HG03378 (cell line): ENCODE results near the gene LIPK.

Source experiments
- ATAC-seq: cut with Tn5 transposase; IDR thresholded peaks from one replicate; pipeline ENCODE4 v1.9.1; 2021; ENCODE audit warnings: mild to moderate bottlenecking, moderate library complexity; ENCODE audit not compliant: unreplicated experiment

The LIPK gene

GRCh38 chr10:88782222-88782621, 76.2 kb downstream of the LIPK start:
- ATAC-seq = no peak

- ATAC-seq = no peak
Observed at GRCh38 chr10:88783724-88784123, 77.7 kb downstream of the LIPK start.

- no peak for ATAC-seq
Observed at GRCh38 chr10:88786032-88786770, 80.2 kb downstream of the LIPK start.

GRCh38 chr10:88787463-88787862, 81.4 kb downstream of the LIPK start:
- ATAC-seq = no peak

- ATAC-seq = no peak
Observed at GRCh38 chr10:88788924-88789323, 82.9 kb downstream of the LIPK start.

GRCh38 chr10:88791924-88792323, 85.9 kb downstream of the LIPK start:
- ATAC-seq = no peak

GRCh38 chr10:88792661-88793060, 86.6 kb downstream of the LIPK start:
- no peak for ATAC-seq

GRCh38 chr10:88793712-88794299, 87.8 kb downstream of the LIPK start:
- peak; percentile 55 for ATAC-seq

- ATAC-seq = no peak
Observed at GRCh38 chr10:88794731-88795130, 88.7 kb downstream of the LIPK start.

GRCh38 chr10:88800152-88801125, 94.4 kb downstream of the LIPK start:
- ATAC-seq = no peak
